NCI-H82 (cell line): ENCODE results near the gene DRC1.
A peak's percentile ranks its signal among the peaks of the same experiment; 100 is the strongest.

Experiments
- DNase-seq: peaks from one replicate; lab custom pipeline; 2025; lab: John Stamatoyannopoulos, UW

Gene DRC1

DNA sequence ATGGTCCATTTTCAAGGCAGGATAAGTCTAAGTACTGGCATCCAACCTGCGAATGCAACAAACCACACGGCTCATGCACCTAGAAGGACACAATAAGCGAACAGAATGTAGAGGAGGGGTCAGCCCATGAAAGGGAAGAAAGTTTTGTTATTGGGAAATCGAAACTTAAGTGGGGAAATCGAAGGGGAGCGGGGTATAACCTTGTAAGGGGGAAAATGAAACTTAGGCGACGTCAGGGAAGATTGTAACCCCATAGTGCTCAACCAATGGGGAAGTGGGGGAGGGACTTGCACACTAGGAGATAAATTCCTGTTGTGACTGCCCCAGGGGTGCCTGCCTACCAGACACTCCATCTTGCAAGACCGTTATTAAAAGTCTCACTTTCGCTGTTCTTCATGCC lies 91.8 kb downstream of the DRC1 start:
- no peak for DNase-seq

DNA sequence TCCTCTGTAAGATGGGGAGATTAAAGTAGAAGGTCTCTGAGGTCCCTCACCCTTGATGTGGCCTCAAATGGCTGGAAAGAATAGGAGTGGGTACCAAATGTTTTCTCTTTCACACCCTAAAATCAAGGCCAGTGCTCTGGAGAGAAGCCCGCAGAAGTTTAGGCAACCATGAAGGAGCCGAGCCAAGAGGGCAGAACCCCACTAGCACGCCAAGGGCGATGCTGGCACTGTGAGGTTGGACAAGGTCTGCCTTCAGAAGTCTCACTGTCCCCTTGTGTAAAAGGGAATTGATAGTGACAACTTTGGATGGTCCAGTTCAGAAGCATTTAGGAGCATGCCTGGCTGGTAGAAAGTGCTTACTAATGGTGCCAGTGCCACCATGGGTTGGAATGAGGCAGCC lies 92.5 kb downstream of the DRC1 start:
- no peak for DNase-seq

DNA sequence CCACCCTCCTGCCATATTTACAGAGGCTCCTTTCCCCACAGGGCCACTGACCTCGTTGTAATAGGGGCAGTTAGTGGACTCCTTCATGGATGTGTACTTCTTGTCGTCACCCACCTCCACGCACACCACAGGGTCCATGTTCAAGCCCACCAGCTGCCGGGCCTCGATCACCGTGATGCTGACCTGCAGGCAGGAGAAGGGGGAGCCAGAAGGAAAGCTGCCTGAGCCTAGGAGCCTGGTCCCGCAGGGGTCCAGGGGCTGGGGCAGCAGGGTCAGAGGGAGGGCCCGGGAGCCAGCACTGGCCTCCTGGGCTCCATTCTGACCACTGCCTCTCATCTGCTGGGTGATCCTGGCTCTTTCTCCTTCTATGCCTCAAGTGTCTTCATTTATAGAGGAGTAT lies 93.2 kb downstream of the DRC1 start:
- no peak for DNase-seq

DNA sequence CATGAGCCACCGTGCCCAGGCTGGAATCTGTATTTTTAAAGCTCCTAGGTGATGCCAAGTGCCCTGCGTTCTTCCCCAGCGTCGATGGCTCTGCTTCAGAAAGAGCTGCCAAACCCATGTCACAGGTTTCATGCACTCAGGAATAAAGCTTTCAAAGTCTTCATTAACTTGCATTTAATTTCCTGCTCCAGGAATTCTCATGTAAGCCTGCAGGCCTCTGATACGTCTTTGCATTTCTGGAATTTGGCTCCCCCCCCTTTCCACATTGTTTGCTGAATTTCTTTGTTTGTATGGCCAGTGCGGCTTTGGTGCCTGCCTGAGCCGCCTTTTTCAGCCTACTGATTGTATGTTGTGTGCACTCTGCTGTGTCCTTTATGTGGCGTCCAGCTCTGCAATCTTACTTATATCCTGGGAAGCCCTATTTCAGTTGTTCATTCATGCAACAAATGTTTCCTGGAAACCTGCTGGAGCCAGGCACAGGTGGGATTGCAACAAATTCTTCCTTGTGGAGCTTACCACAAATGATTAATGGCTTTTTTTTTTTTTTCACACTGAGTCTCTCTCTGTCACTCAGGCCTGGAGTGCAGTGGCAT lies 94.1 kb downstream of the DRC1 start:
- no peak for DNase-seq

DNA sequence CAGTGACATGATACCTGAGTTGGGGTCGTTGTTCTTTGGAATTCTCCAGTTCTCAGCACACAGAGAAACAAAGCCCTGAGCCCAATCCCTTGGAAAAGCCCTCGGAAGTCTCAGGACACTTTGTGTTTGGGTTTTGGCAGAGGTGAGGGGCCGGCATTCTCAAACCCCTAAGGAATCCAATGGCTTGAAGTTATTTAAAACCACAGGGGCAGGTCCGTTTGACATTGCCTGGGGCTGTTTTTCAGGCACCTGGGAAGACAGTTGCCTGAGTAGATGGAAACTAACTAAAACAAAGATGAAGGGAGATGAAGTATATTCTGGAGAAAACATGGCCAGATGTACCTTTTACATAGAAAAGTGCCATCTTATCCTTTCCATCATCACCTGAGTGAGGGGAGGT lies 98.7 kb downstream of the DRC1 start:
- no peak for DNase-seq

DNA sequence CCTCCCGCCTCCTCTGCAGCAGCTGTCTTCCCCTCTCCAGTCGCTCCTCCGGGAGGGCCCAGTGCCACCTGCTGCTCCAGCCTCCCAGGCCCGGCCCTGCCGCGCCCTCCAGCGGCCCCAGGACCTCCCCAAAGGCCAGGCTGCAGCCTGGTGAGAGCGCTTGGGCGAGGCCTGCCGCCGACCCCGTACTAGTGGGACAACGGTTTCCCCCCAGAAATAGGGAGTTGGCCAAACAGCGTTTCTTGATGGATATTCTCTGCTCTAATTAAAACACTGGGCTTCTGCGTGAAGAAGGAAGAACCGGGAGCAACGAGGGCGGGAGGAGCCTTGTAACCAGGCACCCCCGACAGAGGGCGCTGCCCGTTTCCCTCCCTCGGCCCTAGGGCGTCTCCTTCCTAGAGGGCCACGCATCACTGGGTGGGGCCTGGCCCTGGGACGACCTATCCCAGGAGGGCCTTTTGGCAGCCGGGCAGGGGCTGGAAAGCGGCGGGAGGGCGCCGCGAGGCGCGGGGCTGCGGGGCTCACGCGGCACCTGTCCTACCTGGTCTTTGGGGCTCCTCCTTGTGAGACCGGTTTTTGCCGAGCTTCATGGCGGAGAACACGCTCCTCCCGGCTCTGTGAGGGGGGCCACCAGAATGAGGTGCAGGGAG lies 101.6 kb downstream of the DRC1 start:
- DNase-seq = peak; percentile 98

DNA sequence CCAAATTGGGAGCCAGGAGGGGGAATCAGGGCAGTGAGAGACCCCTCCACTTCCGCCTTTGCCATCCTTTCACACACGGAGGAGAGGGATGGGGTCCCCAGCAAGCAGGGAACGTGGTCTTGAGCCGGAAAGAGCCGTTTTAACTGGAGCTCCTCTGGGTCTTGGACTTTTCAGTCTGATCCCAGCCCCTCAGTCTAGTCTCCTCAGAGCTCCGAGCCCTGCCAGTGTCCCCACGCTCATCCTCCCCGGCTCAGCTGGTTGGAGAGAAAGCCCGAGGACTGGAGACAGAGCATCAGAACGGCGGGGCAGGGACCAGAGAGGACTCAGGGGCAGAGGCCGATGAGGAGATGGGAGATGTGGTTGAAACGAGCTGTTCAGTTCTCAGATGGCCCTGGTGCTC lies 102.3 kb downstream of the DRC1 start:
- DNase-seq = peak; percentile 44

DNA sequence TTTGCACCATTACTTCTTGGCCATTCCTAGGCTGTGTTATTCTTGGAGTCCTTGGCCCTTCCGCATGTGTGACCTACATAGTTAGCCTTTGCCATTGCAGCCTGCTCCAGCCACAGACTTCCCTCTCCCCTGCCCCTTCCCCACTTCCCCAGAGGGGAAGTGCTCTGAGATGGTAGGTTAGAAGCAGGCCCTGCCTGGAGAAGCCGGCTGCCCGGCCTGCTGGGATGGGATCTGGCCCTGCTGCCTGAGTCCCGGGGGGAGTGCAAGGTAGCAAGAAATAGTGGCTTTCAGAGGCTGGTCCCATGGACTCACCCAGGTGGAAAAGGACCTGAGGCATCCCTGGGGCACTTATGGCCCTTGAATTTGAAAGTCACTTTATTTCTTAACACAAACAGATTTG lies 104.6 kb downstream of the DRC1 start:
- no peak for DNase-seq
